OCI-LY1 (cell line): Measurements from ENCODE around the gene LRMDA.

Source experiments
- H2AFZ ChIP-seq: fragments of 200-600 bp; sonication (generic), shearing (Covaris generic); 2 replicates; pipeline ENCODE4 v1.6.0; 2014; ENCODE audit warnings: antibody characterized with exemption, mild to moderate bottlenecking, low read length
- H3F3A ChIP-seq: fragments of 200-600 bp; sonication (generic), shearing (Covaris generic); 2 replicates; pipeline ENCODE4 v1.6.0; 2014; ENCODE audit warnings: mild to moderate bottlenecking, antibody characterized with exemption, low read length, moderate library complexity; ENCODE audit not compliant: insufficient read depth
- H3K27ac ChIP-seq: fragments of 200-600 bp; sonication (generic); 2 replicates; pipeline ENCODE4 v1.5.1; 2014; ENCODE audit warnings: low read length, mixed run types, mild to moderate bottlenecking, low read depth; ENCODE audit not compliant: poor library complexity, severe bottlenecking
- H3K27me3 ChIP-seq: fragments of 200-600 bp; sonication (generic); 2 replicates; pipeline ENCODE4 v1.6.0; 2014; ENCODE audit warnings: antibody characterized with exemption, mild to moderate bottlenecking, low read length, moderate library complexity; ENCODE audit not compliant: insufficient read depth
- H3K36me3 ChIP-seq: fragments of 200-600 bp; sonication (generic); 2 replicates; pipeline ENCODE4 v1.6.1; 2014; ENCODE audit warnings: mild to moderate bottlenecking, antibody characterized with exemption, low read length, moderate library complexity, mixed read lengths; ENCODE audit not compliant: insufficient read depth
- H3K4me1 ChIP-seq: fragments of 200-600 bp; sonication (generic); 2 replicates; pipeline ENCODE4 v1.5.1; 2014; ENCODE audit warnings: mild to moderate bottlenecking, low read length, moderate library complexity; ENCODE audit not compliant: insufficient read depth, severe bottlenecking
- H3K4me2 ChIP-seq: fragments of 200-600 bp; sonication (generic), shearing (Covaris generic); 2 replicates; pipeline ENCODE4 v1.6.1; 2014; ENCODE audit warnings: low read length
- H3K4me3 ChIP-seq: fragments of 200-600 bp; sonication (generic); 2 replicates; pipeline ENCODE4 v1.5.1; 2014; ENCODE audit warnings: low read length, low read depth, mild to moderate bottlenecking, mixed read lengths; ENCODE audit not compliant: poor library complexity, severe bottlenecking
- H3K79me2 ChIP-seq: fragments of 200-600 bp; shearing (Covaris generic); 2 replicates; pipeline ENCODE4 v1.6.1; 2016; ENCODE audit warnings: mixed run types, low read length, mixed read lengths; ENCODE audit not compliant: insufficient read depth
- H3K9ac ChIP-seq: fragments of 200-600 bp; sonication (generic), shearing (Covaris generic); 2 replicates; pipeline ENCODE4 v1.6.1; 2014; ENCODE audit warnings: mild to moderate bottlenecking, low read length, mixed read lengths
- H3K9me2 ChIP-seq: fragments of 200-600 bp; sonication (generic), shearing (Covaris generic); 2 replicates; pipeline ENCODE4 v1.6.1; 2014; ENCODE audit warnings: low read depth, mild to moderate bottlenecking, low read length, mixed read lengths
- H3K9me3 ChIP-seq: fragments of 200-600 bp; shearing (Covaris generic); 2 replicates; pipeline ENCODE4 v1.6.1; 2014; ENCODE audit warnings: low read length, mixed read lengths
- H4K20me1 ChIP-seq: fragments of 200-600 bp; sonication (generic), shearing (Covaris generic); 2 replicates; pipeline ENCODE4 v1.6.0; 2016; ENCODE audit warnings: mild to moderate bottlenecking, low read length; ENCODE audit not compliant: insufficient read depth
- EZH2 ChIP-seq: fragments of 200-600 bp; sonication (generic), shearing (Covaris generic); IDR thresholded peaks from 2 replicates; pipeline ENCODE4 v1.8.0; 2017; ENCODE audit warnings: borderline replicate concordance, mixed run types, mild to moderate bottlenecking, antibody characterized with exemption, low read length, moderate library complexity, mixed read lengths
- TF ChIP-seq, protein P1 (sequence below): fragments of 200-600 bp; sonication (generic), shearing (Covaris generic); IDR thresholded peaks from 2 replicates; pipeline ENCODE4 v1.5.1; 2017; ENCODE audit warnings: mild to moderate bottlenecking, antibody characterized with exemption, low read length, moderate library complexity, mixed read lengths

The LRMDA gene

DNA sequence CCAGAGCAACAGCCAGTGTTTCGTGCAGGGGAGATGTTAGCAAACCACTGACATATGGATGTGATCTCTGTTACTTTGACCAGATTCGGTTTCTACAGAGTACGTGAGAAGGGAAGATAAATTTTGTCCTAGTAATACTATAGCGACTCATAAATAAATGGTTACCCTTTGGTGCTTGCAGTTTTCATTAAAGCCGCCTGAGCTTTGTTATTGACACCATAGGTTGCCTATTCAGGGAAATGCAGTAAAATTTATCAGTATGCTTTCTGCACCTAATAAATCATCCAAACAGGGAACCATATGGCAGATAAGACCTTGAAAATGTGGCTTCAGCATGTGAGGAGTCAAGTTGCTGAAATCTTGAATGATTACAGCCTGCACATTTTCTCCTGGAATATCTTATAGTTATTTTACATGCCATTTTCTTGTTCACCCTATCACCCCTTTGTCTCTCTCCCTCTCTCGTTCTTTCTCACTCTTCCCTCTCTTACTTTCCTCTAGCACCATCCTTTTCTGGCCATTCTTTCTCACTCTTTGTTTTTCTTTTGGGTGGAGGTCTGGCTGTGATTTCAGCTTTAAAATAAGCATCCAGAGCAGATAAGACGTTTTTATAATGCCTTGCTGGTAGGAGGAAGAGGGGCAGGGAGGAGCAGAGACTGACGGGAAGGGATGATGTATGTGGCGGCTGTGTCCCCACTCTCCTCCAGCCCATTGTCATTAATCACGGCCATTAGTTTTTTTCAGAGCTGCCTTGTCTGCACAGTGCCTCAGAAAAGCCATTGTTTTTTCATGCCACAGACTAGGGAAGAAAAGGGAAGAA lies 182.5 kb downstream of the LRMDA start:
- Histone ChIP-seq H3K4me1 (no peaks in the 10 kb centered on the region), H3K4me2 (no peak overlapping the region), H3K79me2 (no peaks in the 10 kb centered on the region), H3K27ac (no peak overlapping the region), H3K36me3 (no peaks in the 10 kb centered on the region), H2AFZ (no peak overlapping the region), H3F3A (no peaks in the 10 kb centered on the region), H3K9me3 (no peaks in the 10 kb centered on the region), H3K9me2 (no peaks in the 10 kb centered on the region), H3K9ac (no peak overlapping the region), H4K20me1 (no peaks in the 10 kb centered on the region), H3K27me3 (no peaks in the 10 kb centered on the region), H3K4me3 (no peak overlapping the region)
- TF ChIP-seq, protein P1, sequence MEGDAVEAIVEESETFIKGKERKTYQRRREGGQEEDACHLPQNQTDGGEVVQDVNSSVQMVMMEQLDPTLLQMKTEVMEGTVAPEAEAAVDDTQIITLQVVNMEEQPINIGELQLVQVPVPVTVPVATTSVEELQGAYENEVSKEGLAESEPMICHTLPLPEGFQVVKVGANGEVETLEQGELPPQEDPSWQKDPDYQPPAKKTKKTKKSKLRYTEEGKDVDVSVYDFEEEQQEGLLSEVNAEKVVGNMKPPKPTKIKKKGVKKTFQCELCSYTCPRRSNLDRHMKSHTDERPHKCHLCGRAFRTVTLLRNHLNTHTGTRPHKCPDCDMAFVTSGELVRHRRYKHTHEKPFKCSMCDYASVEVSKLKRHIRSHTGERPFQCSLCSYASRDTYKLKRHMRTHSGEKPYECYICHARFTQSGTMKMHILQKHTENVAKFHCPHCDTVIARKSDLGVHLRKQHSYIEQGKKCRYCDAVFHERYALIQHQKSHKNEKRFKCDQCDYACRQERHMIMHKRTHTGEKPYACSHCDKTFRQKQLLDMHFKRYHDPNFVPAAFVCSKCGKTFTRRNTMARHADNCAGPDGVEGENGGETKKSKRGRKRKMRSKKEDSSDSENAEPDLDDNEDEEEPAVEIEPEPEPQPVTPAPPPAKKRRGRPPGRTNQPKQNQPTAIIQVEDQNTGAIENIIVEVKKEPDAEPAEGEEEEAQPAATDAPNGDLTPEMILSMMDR, result no peak

DNA sequence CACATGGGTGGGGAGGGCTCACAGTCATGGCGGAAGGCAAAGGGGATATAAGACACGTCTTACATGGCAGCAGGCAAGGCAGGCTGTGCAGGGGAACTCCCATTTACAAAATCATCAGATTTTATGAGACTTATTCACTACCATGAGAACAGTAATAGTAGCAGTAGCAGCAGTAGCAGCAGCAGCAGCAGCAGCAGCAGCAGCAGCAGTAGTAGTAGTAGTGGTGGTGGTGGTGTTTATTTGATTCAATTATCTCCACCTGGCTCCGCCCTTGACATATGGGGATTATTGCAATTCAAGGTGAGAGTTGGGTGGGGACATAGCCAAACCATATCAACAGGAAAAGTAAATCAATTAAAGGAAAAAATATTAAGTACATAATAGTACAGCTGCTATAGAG lies 184.7 kb downstream of the LRMDA start:
- no peaks in the 10 kb centered on the region for H3K36me3 ChIP-seq
- no peak overlapping the region for H2AFZ ChIP-seq
- H3K9me3 ChIP-seq, result no peaks in the 10 kb centered on the region
- no peaks in the 10 kb centered on the region for H3K79me2 ChIP-seq
- H3K27ac ChIP-seq, result no peak overlapping the region
- no peaks in the 10 kb centered on the region for H4K20me1 ChIP-seq
- H3K27me3 ChIP-seq, result no peaks in the 10 kb centered on the region
- no peaks in the 10 kb centered on the region for H3K9me2 ChIP-seq
- no peak overlapping the region for H3K4me2 ChIP-seq
- H3K4me1 ChIP-seq, result no peaks in the 10 kb centered on the region
- no peaks in the 10 kb centered on the region for H3F3A ChIP-seq
- no peak overlapping the region for H3K9ac ChIP-seq
- TF ChIP-seq EZH2, result no peak
- TF ChIP-seq, protein P1, result no peak
- H3K4me3 ChIP-seq, result no peak overlapping the region

DNA sequence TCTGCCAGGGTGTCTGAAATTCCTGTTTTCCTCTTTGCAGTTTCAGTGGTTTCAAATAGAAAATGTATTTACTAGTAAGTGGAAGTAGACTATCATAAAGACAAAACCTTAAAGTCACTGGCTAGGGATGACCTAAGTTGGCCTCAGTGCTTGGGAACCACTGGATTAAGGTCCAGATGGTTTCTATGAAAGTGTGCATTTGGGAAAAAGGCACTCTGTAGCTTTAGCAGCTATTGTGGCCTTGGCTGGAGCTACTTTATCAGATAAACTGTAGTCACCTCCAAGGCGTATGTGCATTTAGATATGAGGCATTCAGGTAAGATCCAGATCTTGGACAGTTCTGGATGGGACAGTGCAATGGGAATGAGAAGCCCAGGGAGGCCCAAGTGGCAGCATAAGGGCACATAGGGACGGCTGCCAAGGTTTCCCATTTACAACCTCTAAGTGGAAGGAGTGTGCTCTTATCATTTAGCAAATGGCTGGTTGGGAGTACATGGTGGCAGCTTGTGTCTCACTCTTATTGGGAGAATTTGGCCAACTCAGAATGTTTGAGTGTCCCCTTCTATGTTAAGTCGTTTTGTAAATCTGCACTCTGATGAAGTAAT lies 185.6 kb downstream of the LRMDA start:
- Histone ChIP-seq H3K4me3 (no peak overlapping the region), H3K9ac (no peak overlapping the region), H3K4me1 (no peaks in the 10 kb centered on the region), H3K9me3 (no peaks in the 10 kb centered on the region), H3K9me2 (no peaks in the 10 kb centered on the region), H3K27ac (no peak overlapping the region), H3K27me3 (no peaks in the 10 kb centered on the region), H2AFZ (no peak overlapping the region), H3K79me2 (no peaks in the 10 kb centered on the region), H3K36me3 (no peaks in the 10 kb centered on the region), H4K20me1 (no peaks in the 10 kb centered on the region), H3K4me2 (no peak overlapping the region), H3F3A (no peaks in the 10 kb centered on the region)
- TF ChIP-seq EZH2, result no peak
- TF ChIP-seq, protein P1, result no peak
